ENCODE data around the gene CDIPT.

GRCh38 chr16:29900102-29900887 is 37.3 kb upstream of the CDIPT start, which contains the start of gene ASPHD1:
- TF ChIP-seq POLR2A (IDR thresholded peaks at IDR 0.05): no peak
- no peak for TF ChIP-seq CTCF (IDR thresholded peaks at IDR 0.05)

Data from Peyer's patch (tissue), 4 donors.